Sigmoid colon (tissue), 4 donors: ENCODE measurements around the gene RAC2.

ENCODE experiments used
- EP300 ChIP-seq, 4 donors: sonication (generic); formaldehyde crosslinking; IDR thresholded peaks; one replicate each; pipeline ENCODE4 v1.6.1; 2017; ENCODE audit warnings: antibody characterized with exemption in 4 of 4
- POLR2A ChIP-seq, 2 donors: fragments of 450-650 bp; IDR thresholded peaks; one replicate each; pipeline ENCODE4 v1.6.1; 2016; ENCODE audit warnings: antibody characterized with exemption in 2 of 2, mild to moderate bottlenecking in 2 of 2, moderate library complexity in 2 of 2
- POLR2AphosphoS5 ChIP-seq, 4 donors: sonication (generic); formaldehyde crosslinking; IDR thresholded peaks; one replicate each; pipeline ENCODE4 v1.6.1; 2017; ENCODE audit warnings: antibody characterized with exemption in 4 of 4

GRCh38 chr22:37284805-37285355 is 40.8 kb upstream of the RAC2 start:
- no peak for TF ChIP-seq EP300 (IDR thresholded peaks at IDR 0.05)
- TF ChIP-seq POLR2AphosphoS5 (IDR thresholded peaks at IDR 0.05), result peak in 1 of 4 donors; percentile 18
- no peak for TF ChIP-seq POLR2A (IDR thresholded peaks at IDR 0.05)
